Activated B cell treated with CpG ODN at 0.5 μM for 24 hours (primary cell): Measurements from ENCODE around the gene PCDHGB4. TPM values are rescaled to one million over a fixed set of nuclear protein-coding genes. Genes with fewer than 3 reads are reported as not detected.
A peak's percentile ranks its signal among the peaks of the same experiment; 100 is the strongest.

ENCODE experiments used
- ATAC-seq: fragments of 200-7000 bp; cut with Tn5 transposase; one replicate; pipeline ENCODE4 v1.10.0; 2021; ENCODE audit warnings: low read depth, mild to moderate bottlenecking, moderate library complexity
- CTCF ChIA-PET: fragments of 350-600 bp; sonication (Branson Sonifier 250); formaldehyde crosslinking; loops from one replicate; lab custom pipeline; 2021; ENCODE audit warnings: antibody characterized with exemption; lab: Charles Lee
- POLR2A ChIA-PET: fragments of 350-600 bp; sonication (Branson Sonifier 250); formaldehyde crosslinking; loops from one replicate; lab custom pipeline; 2021; ENCODE audit warnings: antibody characterized with exemption; lab: Charles Lee
- DNase-seq: peaks from one replicate; pipeline ENCODE4 v3.0.0; 2022
- H3K27ac Mint-ChIP-seq: one replicate; pipeline ENCODE4 v1.8.0; 2020; ENCODE audit warnings: mixed read lengths
- H3K27me3 Mint-ChIP-seq: one replicate; pipeline ENCODE4 v1.8.0; 2021; ENCODE audit warnings: mixed read lengths
- H3K36me3 Mint-ChIP-seq: one replicate; pipeline ENCODE4 v1.8.0; 2021; ENCODE audit warnings: low read depth, mixed read lengths
- H3K4me1 Mint-ChIP-seq: one replicate; pipeline ENCODE4 v1.8.0; 2021; ENCODE audit warnings: mixed read lengths
- H3K4me3 Mint-ChIP-seq: one replicate; pipeline ENCODE4 v1.8.0; 2020; ENCODE audit warnings: mild to moderate bottlenecking, mixed read lengths
- H3K9me3 Mint-ChIP-seq: one replicate; pipeline ENCODE4 v1.8.0; 2020; ENCODE audit warnings: mixed read lengths
- intact Hi-C: fragments of 100-400 bp; cut with micrococcal nuclease; formaldehyde crosslinking; loops from one replicate; pipeline ENCODE4 v1.15.1; 2024
- total RNA-seq: library from RNA; stranded (reverse); gene quantifications from 2 replicates; pipeline ENCODE4 v1.2.3, GENCODE V29; 2022
- TF ChIP-seq, protein P1 (sequence below): fragments of 200-600 bp; IDR thresholded peaks from one replicate; pipeline ENCODE4 v1.8.0; 2022; ENCODE audit warnings: antibody characterized with exemption, mild to moderate bottlenecking

PCDHGB4 gene
- total RNA-seq, 1 donor from 2014 or later: 1.2 TPM

- ATAC-seq: no peak
- Mint-ChIP-seq H3K4me1 (no peaks in the 10 kb centered on the region), H3K36me3 (peaks cover 2% of the 10 kb centered on the region), H3K9me3 (peaks cover 15% of the 10 kb centered on the region), H3K4me3 (peak within 1 kb of the TSS; percentile 76), H3K27me3 (peaks cover 51% of the 10 kb centered on the region), H3K27ac (no peak within 1 kb of the TSS)
- TF ChIP-seq, protein P1, sequence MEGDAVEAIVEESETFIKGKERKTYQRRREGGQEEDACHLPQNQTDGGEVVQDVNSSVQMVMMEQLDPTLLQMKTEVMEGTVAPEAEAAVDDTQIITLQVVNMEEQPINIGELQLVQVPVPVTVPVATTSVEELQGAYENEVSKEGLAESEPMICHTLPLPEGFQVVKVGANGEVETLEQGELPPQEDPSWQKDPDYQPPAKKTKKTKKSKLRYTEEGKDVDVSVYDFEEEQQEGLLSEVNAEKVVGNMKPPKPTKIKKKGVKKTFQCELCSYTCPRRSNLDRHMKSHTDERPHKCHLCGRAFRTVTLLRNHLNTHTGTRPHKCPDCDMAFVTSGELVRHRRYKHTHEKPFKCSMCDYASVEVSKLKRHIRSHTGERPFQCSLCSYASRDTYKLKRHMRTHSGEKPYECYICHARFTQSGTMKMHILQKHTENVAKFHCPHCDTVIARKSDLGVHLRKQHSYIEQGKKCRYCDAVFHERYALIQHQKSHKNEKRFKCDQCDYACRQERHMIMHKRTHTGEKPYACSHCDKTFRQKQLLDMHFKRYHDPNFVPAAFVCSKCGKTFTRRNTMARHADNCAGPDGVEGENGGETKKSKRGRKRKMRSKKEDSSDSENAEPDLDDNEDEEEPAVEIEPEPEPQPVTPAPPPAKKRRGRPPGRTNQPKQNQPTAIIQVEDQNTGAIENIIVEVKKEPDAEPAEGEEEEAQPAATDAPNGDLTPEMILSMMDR: no peak
- intact Hi-C loops: no loop called here
- CTCF ChIA-PET: no interaction called here
- no peak for DNase-seq
- POLR2A ChIA-PET: no interaction called here
Measured at GRCh38 chr5:141382469-141383294, 4.8 kb upstream of the PCDHGB4 start, which contains the start of gene PCDHGA7. Gene PCDHGA7 (plus strand): TSS chr5:141382742. CDS start chr5:141382900, 158 bp downstream.

- intact Hi-C loops: no loop called here
- ATAC-seq (no peak), DNase-seq (no peak)
- no peaks in the 10 kb centered on the region for H3K4me1 Mint-ChIP-seq
- no peak overlapping the region for H3K27ac Mint-ChIP-seq
- TF ChIP-seq, protein P1: no peak
- ChIA-PET POLR2A (no interaction called here), CTCF (no interaction called here)
- peaks cover 16% of the 10 kb centered on the region for H3K9me3 Mint-ChIP-seq
- H3K27me3 Mint-ChIP-seq: peaks cover 53% of the 10 kb centered on the region
- H3K4me3 Mint-ChIP-seq: no peak overlapping the region
- H3K36me3 Mint-ChIP-seq: peaks cover 2% of the 10 kb centered on the region
Measured at GRCh38 chr5:141383345-141383744, 4.2 kb upstream of the PCDHGB4 start.

GRCh38 chr5:141384471-141385267 lies 2.8 kb upstream of the PCDHGB4 start:
- POLR2A ChIA-PET: no interaction called here
- TF ChIP-seq, protein P1: no peak
- Mint-ChIP-seq H3K4me1 (no peaks in the 10 kb centered on the region), H3K27ac (no peak overlapping the region), H3K9me3 (peaks cover 17% of the 10 kb centered on the region), H3K4me3 (no peak overlapping the region), H3K27me3 (peaks cover 62% of the 10 kb centered on the region), H3K36me3 (peaks cover 4% of the 10 kb centered on the region)
- ATAC-seq (no peak), DNase-seq (no peak)
- CTCF ChIA-PET: no interaction called here
- intact Hi-C loops: no loop called here

DNA sequence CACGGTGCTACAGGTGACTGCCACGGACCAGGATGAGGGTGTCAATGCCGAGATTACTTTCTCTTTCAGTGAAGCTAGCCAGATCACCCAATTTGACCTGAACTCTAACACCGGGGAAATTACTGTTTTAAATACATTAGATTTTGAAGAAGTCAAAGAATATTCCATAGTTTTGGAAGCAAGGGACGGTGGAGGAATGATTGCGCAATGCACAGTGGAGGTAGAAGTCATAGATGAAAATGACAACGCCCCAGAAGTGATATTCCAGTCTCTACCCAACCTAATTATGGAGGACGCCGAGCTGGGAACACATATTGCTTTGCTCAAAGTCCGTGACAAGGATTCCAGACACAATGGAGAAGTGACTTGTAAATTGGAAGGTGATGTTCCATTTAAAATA lies 1.2 kb downstream of the PCDHGB4 start:
- peaks cover 60% of the 10 kb centered on the region for H3K27me3 Mint-ChIP-seq

More for the DNA sequence above, 1.2 kb downstream of the PCDHGB4 start:
- peaks cover 29% of the 10 kb centered on the region for H3K9me3 Mint-ChIP-seq
- CTCF ChIA-PET: no interaction called here
- H3K4me3 Mint-ChIP-seq: no peak overlapping the region
- POLR2A ChIA-PET: no interaction called here
- TF ChIP-seq, protein P1: no peak
- ATAC-seq (no peak), DNase-seq (no peak)
- intact Hi-C loops: no loop called here
- H3K4me1 Mint-ChIP-seq: no peaks in the 10 kb centered on the region
- H3K27ac Mint-ChIP-seq: no peak overlapping the region
- H3K36me3 Mint-ChIP-seq: peaks cover 2% of the 10 kb centered on the region
